Loucy (cell line): ENCODE results near the gene ABCC3.
"Not testable (repeated sequence)": the region's sequence is repeated elsewhere in the genome, so short reads cannot be mapped to it uniquely, and the experiment has no call there.

ENCODE experiments used
- H2AFZ ChIP-seq: fragments of 200-600 bp; sonication (generic); 2 replicates; pipeline ENCODE4 v1.6.0; 2016; ENCODE audit warnings: antibody characterized with exemption, mild to moderate bottlenecking, low read length, moderate library complexity
- H3F3A ChIP-seq: fragments of 200-600 bp; 2 replicates; pipeline ENCODE4 v1.6.0; 2016; ENCODE audit warnings: antibody characterized with exemption, low read depth, mild to moderate bottlenecking
- H3K27me3 ChIP-seq: fragments of 200-600 bp; sonication (generic); 2 replicates; pipeline ENCODE4 v1.6.1; 2014; ENCODE audit warnings: low read length, mild to moderate bottlenecking; ENCODE audit not compliant: insufficient read depth, poor library complexity, severe bottlenecking
- H3K36me3 ChIP-seq: fragments of 200-600 bp; sonication (generic); 2 replicates; pipeline ENCODE4 v1.6.1; 2016; ENCODE audit warnings: low read length; ENCODE audit not compliant: insufficient read depth
- H3K4me1 ChIP-seq: fragments of 200-600 bp; sonication (generic); 2 replicates; pipeline ENCODE4 v1.5.1; 2014; ENCODE audit warnings: low read length, mild to moderate bottlenecking; ENCODE audit not compliant: insufficient read depth, poor library complexity, severe bottlenecking
- H3K4me2 ChIP-seq: fragments of 200-600 bp; sonication (generic); 2 replicates; pipeline ENCODE4 v1.6.0; 2014; ENCODE audit warnings: antibody characterized with exemption, low read length, low read depth, mild to moderate bottlenecking; ENCODE audit not compliant: poor library complexity, severe bottlenecking
- H3K4me3 ChIP-seq: fragments of 200-600 bp; sonication (generic); 2 replicates; pipeline ENCODE4 v1.5.1; 2014; ENCODE audit warnings: low read length, mild to moderate bottlenecking, mixed read lengths; ENCODE audit not compliant: poor library complexity, severe bottlenecking
- H3K79me2 ChIP-seq: fragments of 200-600 bp; sonication (generic); 2 replicates; pipeline ENCODE4 v1.6.1; 2014; ENCODE audit warnings: low read length; ENCODE audit not compliant: insufficient read depth
- H3K9ac ChIP-seq: fragments of 200-600 bp; sonication (generic); 2 replicates; pipeline ENCODE4 v1.6.0; 2014; ENCODE audit warnings: mild to moderate bottlenecking, low read depth, low read length, moderate library complexity; ENCODE audit not compliant: poor library complexity, severe bottlenecking
- H3K9me2 ChIP-seq: fragments of 200-600 bp; sonication (generic); replicated peaks from 2 replicates; pipeline ENCODE4 v1.6.1; 2016; ENCODE audit warnings: low read depth, low read length, mixed read lengths
- H3K9me3 ChIP-seq: fragments of 200-600 bp; sonication (generic); 2 replicates; pipeline ENCODE4 v1.6.1; 2014; ENCODE audit warnings: mild to moderate bottlenecking, antibody characterized with exemption, low read length, low read depth; ENCODE audit not compliant: insufficient read depth
- H4K20me1 ChIP-seq: fragments of 200-600 bp; sonication (generic); 2 replicates; pipeline ENCODE4 v1.6.0; 2014; ENCODE audit warnings: antibody characterized with exemption, low read length, mild to moderate bottlenecking; ENCODE audit not compliant: insufficient read depth, poor library complexity, severe bottlenecking
- EZH2phosphoT487 ChIP-seq: fragments of 200-600 bp; IDR thresholded peaks from 2 replicates; pipeline ENCODE4 v1.6.1; 2018; ENCODE audit warnings: antibody characterized with exemption, mild to moderate bottlenecking, moderate library complexity, borderline replicate concordance
- TF ChIP-seq, protein P1 (sequence below): fragments of 200-600 bp; sonication (generic); conservative IDR thresholded peaks from 2 replicates; pipeline ENCODE4 v1.5.1; 2014; ENCODE audit warnings: mild to moderate bottlenecking, antibody characterized with exemption, low read length

Gene ABCC3

DNA sequence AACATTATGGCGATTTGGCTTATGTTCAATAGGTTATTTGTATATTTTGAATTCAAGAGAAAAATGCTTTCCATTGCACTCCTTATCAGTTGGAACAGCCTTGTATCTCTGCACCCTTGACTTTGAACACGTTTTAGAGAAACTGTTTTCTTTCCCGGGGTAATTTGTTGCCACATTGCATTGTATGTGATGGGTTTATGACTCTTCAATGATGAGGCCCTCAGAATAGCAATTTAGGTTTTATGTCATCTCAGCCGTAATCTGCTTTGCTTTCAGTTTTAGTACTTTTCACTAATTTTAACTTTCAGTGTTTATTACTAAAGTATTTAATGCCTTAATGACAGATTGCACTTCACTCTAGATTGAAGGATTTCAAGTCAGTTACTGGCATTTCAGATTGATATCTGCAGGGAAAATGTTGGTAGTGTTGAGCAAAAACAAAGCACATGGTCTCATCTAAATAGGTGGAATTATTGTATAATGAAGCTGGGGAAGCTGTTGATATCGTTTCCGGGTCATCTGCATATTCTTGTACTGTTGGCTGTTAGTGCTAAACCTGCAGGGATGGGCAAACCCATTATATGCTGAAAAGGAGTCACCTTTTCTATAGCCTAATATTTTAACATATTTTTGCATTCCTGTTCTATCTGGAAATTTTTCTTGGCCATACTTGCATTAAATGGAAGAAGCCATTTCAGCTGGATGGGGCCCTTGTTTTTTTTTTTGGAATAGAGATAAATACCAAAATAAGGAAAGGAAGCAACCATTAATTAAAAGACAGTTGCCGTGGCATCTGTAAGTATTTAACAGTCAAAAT is 86.7 kb downstream of the ABCC3 start:
- peaks cover 70% of the 10 kb centered on the region for H3K79me2 ChIP-seq
- no peaks in the 10 kb centered on the region for H3K36me3 ChIP-seq
- peak overlapping the region; percentile 97 for H3K4me2 ChIP-seq
- H3F3A ChIP-seq: no peaks in the 10 kb centered on the region
- peaks cover 68% of the 10 kb centered on the region for H4K20me1 ChIP-seq
- peaks cover 41% of the 10 kb centered on the region for H3K4me1 ChIP-seq
- peak overlapping the region; percentile 75 for H3K4me3 ChIP-seq
- no peaks in the 10 kb centered on the region for H3K9me2 ChIP-seq
- no peak overlapping the region for H2AFZ ChIP-seq
- no peaks in the 10 kb centered on the region for H3K9me3 ChIP-seq
- TF ChIP-seq, protein P1, sequence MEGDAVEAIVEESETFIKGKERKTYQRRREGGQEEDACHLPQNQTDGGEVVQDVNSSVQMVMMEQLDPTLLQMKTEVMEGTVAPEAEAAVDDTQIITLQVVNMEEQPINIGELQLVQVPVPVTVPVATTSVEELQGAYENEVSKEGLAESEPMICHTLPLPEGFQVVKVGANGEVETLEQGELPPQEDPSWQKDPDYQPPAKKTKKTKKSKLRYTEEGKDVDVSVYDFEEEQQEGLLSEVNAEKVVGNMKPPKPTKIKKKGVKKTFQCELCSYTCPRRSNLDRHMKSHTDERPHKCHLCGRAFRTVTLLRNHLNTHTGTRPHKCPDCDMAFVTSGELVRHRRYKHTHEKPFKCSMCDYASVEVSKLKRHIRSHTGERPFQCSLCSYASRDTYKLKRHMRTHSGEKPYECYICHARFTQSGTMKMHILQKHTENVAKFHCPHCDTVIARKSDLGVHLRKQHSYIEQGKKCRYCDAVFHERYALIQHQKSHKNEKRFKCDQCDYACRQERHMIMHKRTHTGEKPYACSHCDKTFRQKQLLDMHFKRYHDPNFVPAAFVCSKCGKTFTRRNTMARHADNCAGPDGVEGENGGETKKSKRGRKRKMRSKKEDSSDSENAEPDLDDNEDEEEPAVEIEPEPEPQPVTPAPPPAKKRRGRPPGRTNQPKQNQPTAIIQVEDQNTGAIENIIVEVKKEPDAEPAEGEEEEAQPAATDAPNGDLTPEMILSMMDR: no peak
- no peak for TF ChIP-seq EZH2phosphoT487
- H3K27me3 ChIP-seq: no peaks in the 10 kb centered on the region
- H3K9ac ChIP-seq: peak overlapping the region; percentile 93

DNA sequence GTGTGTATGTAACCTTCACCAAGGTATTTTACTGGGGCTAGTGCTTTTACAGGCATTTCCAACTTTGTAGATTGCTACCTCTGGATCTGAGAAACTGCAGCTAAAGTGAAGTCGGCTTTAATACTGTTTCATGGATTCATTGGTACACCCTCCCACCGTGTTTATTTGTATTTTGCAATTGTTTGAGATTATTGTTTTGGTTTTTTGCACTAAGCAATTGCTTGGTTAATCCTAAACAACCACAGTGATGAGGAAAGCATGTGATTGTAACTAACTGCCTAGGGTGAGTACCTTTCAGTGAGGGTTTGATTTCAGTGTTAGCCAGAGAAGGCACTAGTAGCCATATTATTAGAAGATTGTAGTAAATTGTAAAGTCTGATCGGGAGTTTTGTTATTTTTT is 88.1 kb downstream of the ABCC3 start:
- Histone ChIP-seq H3K36me3 (no peaks in the 10 kb centered on the region), H3K9me2 (no peaks in the 10 kb centered on the region), H3K4me1 (peaks cover 50% of the 10 kb centered on the region), H3F3A (no peaks in the 10 kb centered on the region), H3K4me3 (peak overlapping the region; percentile 75), H2AFZ (no peak overlapping the region), H3K4me2 (peak overlapping the region; percentile 97), H3K27me3 (no peaks in the 10 kb centered on the region), H3K9ac (peak overlapping the region; percentile 93), H4K20me1 (peaks cover 82% of the 10 kb centered on the region), H3K79me2 (peaks cover 84% of the 10 kb centered on the region), H3K9me3 (no peaks in the 10 kb centered on the region)
- no peak for TF ChIP-seq EZH2phosphoT487
- TF ChIP-seq, protein P1: no peak

DNA sequence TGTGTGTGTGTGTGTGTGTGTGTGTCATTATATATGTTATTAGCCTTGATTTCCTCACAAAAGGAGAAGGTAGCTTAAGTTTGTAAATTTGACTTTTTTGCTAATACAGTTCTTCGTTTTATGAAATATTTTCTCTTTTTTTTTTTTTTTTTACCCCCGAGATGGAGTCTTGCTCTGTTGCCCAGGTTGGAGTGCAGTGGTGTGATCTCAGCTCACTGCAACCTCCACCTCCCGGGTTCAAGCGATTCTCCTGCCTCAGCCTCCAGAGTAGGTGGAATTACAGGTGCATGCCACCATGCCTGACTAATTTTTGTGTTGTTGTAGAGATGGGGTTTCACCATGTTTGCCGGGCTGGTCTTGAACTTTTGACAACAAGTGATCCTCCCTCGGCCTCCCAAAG is 89.9 kb downstream of the ABCC3 start:
- H3K9me2 ChIP-seq, H3K9me3 ChIP-seq, H3K36me3 ChIP-seq, H3F3A ChIP-seq, H3K27me3 ChIP-seq, H2AFZ ChIP-seq, H3K9ac ChIP-seq: not testable (repeated sequence)
- Histone ChIP-seq H3K79me2 (peaks cover 100% of the 10 kb centered on the region), H3K4me3 (peak overlapping the region; percentile 75), H4K20me1 (peaks cover 100% of the 10 kb centered on the region), H3K4me1 (peaks cover 60% of the 10 kb centered on the region), H3K4me2 (peak overlapping the region; percentile 97)
